HUES6 (cell line): ENCODE data around the gene ITGA5.

Experiments
- H3K27ac ChIP-seq: 2 replicates; pipeline ENCODE4 v1.7.0; 2013; ENCODE audit warnings: low read depth, mild to moderate bottlenecking, low read length, inconsistent platforms
- H3K27me3 ChIP-seq: 2 replicates; pipeline ENCODE4 v1.6.1; 2013; ENCODE audit warnings: low read length; ENCODE audit not compliant: control insufficient read depth, insufficient read depth
- H3K36me3 ChIP-seq: 2 replicates; pipeline ENCODE4 v1.6.1; 2013; ENCODE audit warnings: low read length; ENCODE audit not compliant: control insufficient read depth, insufficient read depth
- H3K4me1 ChIP-seq: 2 replicates; pipeline ENCODE4 v1.6.1; 2013; ENCODE audit warnings: low read length; ENCODE audit not compliant: control insufficient read depth, insufficient read depth
- H3K4me3 ChIP-seq: 2 replicates; pipeline ENCODE4 v1.5.1; 2013; ENCODE audit warnings: low read depth, low read length
- H3K9ac ChIP-seq: one replicate; pipeline ENCODE4 v1.6.1; 2013; ENCODE audit warnings: mild to moderate bottlenecking, low read length
- H3K9me3 ChIP-seq: 2 replicates; pipeline ENCODE4 v1.6.1; 2013; ENCODE audit warnings: low read depth, low read length; ENCODE audit not compliant: control insufficient read depth, insufficient read depth

Gene ITGA5

GRCh38 chr12:54364413-54364812 is 54.7 kb downstream of the ITGA5 start, which contains the start of gene GPR84:
TSS of gene GPR84 (minus strand) at chr12:54364486. CDS start at chr12:54363851, 635 bp downstream.
- Histone ChIP-seq H3K27ac (no peak within 1 kb of the TSS), H3K36me3 (no peaks in the 10 kb centered on the region), H3K9me3 (no peaks in the 10 kb centered on the region), H3K9ac (no peak within 1 kb of the TSS), H3K27me3 (peaks cover 20% of the 10 kb centered on the region), H3K4me1 (peaks cover 25% of the 10 kb centered on the region), H3K4me3 (no peak within 1 kb of the TSS)

DNA sequence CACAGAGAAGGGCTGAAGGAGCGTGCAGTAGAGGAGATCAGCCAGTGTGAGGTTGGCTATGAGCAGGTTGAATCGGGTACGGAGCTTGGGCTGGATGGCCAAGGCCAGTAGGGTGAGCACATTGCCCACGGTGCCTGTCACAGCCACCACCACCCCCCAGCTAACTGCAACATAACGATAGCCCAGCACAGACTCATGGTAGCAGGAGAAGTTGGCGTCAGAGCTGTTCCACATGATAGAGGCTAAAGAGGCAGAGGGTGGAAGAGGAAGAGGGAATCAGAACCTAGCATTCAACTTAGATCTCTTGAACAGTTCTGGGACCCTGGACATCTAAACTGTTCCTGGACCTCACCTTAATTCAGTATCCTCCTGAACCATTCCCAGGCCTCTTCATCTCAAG is 55.4 kb downstream of the ITGA5 start:
- H3K9me3 ChIP-seq, result no peaks in the 10 kb centered on the region
- peaks cover 13% of the 10 kb centered on the region for H3K27me3 ChIP-seq
- H3K4me1 ChIP-seq, result peaks cover 19% of the 10 kb centered on the region
- H3K4me3 ChIP-seq, result no peak overlapping the region
- no peak overlapping the region for H3K27ac ChIP-seq
- H3K9ac ChIP-seq, result no peak overlapping the region
- no peaks in the 10 kb centered on the region for H3K36me3 ChIP-seq

- no peak overlapping the region for H3K4me3 ChIP-seq
- H3K4me1 ChIP-seq, result peaks cover 18% of the 10 kb centered on the region
- H3K27me3 ChIP-seq, result peaks cover 7% of the 10 kb centered on the region
- H3K9ac ChIP-seq, result no peak overlapping the region
- H3K36me3 ChIP-seq, result no peaks in the 10 kb centered on the region
- H3K9me3 ChIP-seq, result no peaks in the 10 kb centered on the region
- H3K27ac ChIP-seq, result no peak overlapping the region
Observed at GRCh38 chr12:54363047-54363446, 56.0 kb downstream of the ITGA5 start.

DNA sequence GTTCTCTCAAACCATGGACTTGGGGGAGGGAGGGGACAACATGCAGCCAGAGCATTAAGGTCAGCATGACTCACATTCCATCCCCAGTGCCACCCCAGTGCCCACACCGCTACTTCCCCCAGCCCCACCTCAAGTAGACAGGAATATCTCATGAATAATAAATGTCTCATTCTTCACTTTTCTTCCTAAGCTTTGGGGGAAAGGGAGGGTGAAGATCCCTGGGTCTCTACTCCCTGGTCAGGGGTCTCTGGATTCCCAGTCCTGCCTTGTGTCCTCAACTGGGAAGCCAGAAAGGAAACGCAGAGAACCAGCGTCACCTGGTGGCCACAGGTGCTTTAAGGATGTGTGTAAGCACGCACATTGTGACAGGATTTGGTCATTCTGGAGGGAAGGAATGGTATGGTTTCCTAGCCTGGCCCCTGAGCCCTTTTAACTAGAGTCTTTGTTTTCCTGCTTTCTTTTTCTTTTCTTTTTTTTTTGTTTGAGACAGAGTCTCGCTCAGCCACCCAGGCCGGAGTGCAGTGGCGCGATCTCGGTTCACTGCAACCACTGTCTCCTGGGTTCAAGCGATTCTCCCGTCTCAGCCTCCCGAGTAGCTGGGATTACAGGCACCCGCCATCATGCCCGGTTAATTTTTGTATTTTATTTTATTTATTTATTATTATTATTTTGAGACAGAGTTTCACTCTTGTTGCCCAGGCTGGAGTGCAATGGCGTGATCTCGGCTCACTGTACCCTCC is 58.2 kb downstream of the ITGA5 start:
- Histone ChIP-seq H3K27me3 (no peaks in the 10 kb centered on the region), H3K4me1 (peaks cover 37% of the 10 kb centered on the region), H3K9me3 (no peaks in the 10 kb centered on the region), H3K36me3 (no peaks in the 10 kb centered on the region), H3K27ac (no peak overlapping the region), H3K4me3 (no peak overlapping the region), H3K9ac (no peak overlapping the region)

DNA sequence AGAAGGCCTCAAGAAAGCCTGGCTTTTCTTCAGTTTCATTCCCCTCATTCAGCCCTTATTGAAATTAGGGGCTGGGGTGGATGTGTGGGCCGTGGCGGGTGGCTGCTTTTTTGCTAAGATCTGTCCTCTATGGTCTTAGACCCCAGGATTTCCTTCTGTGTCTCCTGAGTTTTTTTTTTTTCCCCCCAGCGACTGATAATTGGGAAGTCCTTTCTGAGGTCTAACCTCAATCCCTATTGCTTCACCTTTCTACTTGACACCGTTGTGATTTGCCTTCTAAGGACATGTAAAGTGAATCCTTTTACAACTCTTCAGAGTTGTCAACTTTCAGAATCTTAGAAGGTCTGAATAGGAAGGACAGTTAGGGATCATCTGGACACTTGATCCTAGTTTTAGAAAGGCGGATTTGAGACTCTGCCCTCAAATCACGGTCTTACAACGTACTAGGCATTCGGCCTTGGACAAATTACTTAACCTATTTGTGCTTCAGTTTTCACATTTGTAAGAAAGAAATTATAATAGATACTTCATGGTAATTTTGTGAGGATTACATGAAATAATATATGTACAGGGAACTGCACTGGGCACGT is 59.2 kb downstream of the ITGA5 start:
- Histone ChIP-seq H3K27ac (peak overlapping the region; percentile 1; the same call in 1 of the 2 replicates), H3K27me3 (no peaks in the 10 kb centered on the region), H3K4me1 (peaks cover 47% of the 10 kb centered on the region), H3K4me3 (peak overlapping the region; percentile 70), H3K9ac (peak overlapping the region; percentile 60), H3K9me3 (no peaks in the 10 kb centered on the region), H3K36me3 (no peaks in the 10 kb centered on the region)

- Histone ChIP-seq H3K9ac (peak overlapping the region; percentile 81), H3K4me3 (peak overlapping the region; percentile 83), H3K4me1 (peaks cover 51% of the 10 kb centered on the region), H3K27me3 (no peaks in the 10 kb centered on the region), H3K9me3 (no peaks in the 10 kb centered on the region), H3K27ac (peak overlapping the region; percentile 54; the same call in 1 of the 2 replicates), H3K36me3 (no peaks in the 10 kb centered on the region)
Observed at GRCh38 chr12:54358945-54359761, 59.9 kb downstream of the ITGA5 start.

- no peaks in the 10 kb centered on the region for H3K27me3 ChIP-seq
- H3K9me3 ChIP-seq, result no peaks in the 10 kb centered on the region
- H3K27ac ChIP-seq, result peak overlapping the region; percentile 54; the same call in 1 of the 2 replicates
- peak overlapping the region; percentile 81 for H3K9ac ChIP-seq
- peak overlapping the region; percentile 83 for H3K4me3 ChIP-seq
- H3K4me1 ChIP-seq, result peaks cover 57% of the 10 kb centered on the region
- H3K36me3 ChIP-seq, result no peaks in the 10 kb centered on the region
Observed at GRCh38 chr12:54358191-54358944, 60.7 kb downstream of the ITGA5 start.

DNA sequence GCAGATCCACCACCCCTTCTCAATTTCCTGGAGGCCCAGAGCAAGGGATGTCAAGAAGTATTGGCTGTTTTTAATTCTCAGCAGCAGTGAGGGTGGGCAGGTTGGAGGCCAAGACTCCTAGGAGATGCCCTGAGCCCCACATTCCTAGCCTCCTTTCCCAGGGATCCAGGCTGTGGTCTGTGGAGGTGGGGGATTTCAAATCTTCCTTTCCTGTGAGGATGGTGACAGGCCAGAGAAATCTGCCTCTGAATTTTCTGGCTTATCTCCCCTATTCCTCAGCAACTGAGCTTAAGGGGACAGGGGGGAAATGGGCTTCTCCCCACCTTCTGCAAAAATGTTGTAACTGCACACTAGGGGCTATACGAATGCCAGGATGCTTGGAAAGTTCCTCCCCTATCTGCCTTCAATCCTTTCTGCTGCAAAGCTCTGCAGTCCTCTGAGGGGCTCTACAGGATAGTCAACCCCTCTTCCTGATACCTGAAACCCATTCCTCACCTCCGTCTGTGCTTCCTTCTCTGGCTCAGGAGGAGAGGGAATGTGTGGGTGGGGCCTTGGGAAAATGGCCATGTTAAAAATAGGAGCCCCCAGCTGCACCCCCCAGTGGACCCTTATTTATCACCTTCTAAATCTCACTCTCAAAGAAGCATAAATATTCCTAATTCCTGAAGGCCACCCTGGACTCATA is 61.4 kb downstream of the ITGA5 start:
- Histone ChIP-seq H3K9ac (peak overlapping the region; percentile 28), H3K4me3 (peak overlapping the region; percentile 83)

DNA sequence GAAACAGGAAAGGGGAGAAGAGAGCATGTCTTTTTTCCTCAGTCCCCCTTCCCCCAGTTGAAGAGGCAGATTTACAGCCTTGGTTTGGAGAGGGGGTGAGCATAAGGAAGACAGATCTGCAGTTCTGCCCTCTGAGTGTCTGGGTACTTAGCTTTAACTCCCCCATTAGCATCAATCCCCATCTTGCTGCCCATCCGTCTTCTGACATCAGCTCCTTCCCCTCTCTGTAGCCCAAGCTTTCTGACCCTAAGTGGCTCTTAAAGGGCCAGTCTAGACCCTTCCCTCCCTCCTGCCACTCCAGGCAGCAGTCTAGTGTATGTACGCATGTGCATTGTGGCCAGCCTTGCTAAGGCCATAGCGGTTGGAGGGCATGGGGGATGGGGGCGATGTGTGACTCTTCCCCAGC is 62.1 kb downstream of the ITGA5 start:
- Histone ChIP-seq H3K36me3 (no peaks in the 10 kb centered on the region), H3K9me3 (no peaks in the 10 kb centered on the region), H3K27ac (peak overlapping the region; percentile 45; the same call in 1 of the 2 replicates), H3K27me3 (no peaks in the 10 kb centered on the region), H3K4me1 (peaks cover 69% of the 10 kb centered on the region), H3K4me3 (peak overlapping the region; percentile 83), H3K9ac (peak overlapping the region; percentile 28)

More for the DNA sequence above, 61.4 kb downstream of the ITGA5 start:
- H3K9me3 ChIP-seq, result no peaks in the 10 kb centered on the region
- H3K27ac ChIP-seq, result peak overlapping the region; percentile 45; the same call in 1 of the 2 replicates
- peaks cover 64% of the 10 kb centered on the region for H3K4me1 ChIP-seq
- H3K27me3 ChIP-seq, result no peaks in the 10 kb centered on the region
- no peaks in the 10 kb centered on the region for H3K36me3 ChIP-seq

- peak overlapping the region; percentile 28 for H3K9ac ChIP-seq
- peak overlapping the region; percentile 45; the same call in 1 of the 2 replicates for H3K27ac ChIP-seq
- no peaks in the 10 kb centered on the region for H3K36me3 ChIP-seq
- H3K27me3 ChIP-seq, result no peaks in the 10 kb centered on the region
- peaks cover 76% of the 10 kb centered on the region for H3K4me1 ChIP-seq
- peak overlapping the region; percentile 83; the same call in 1 of the 2 replicates for H3K4me3 ChIP-seq
- no peaks in the 10 kb centered on the region for H3K9me3 ChIP-seq
Observed at GRCh38 chr12:54356228-54356627, 62.8 kb downstream of the ITGA5 start.
